Heart left ventricle (tissue), 16 donors: Measurements from ENCODE around the gene ARMC2. TPM values are rescaled to one million over a fixed set of nuclear protein-coding genes. Genes with fewer than 3 reads are reported as not detected.
A peak's percentile ranks its signal among the peaks of the same experiment; 100 is the strongest.

Source experiments
- ATAC-seq, 4 donors: fragments of 200-7000 bp; cut with Tn5 transposase; one replicate each; pipeline ENCODE4 v1.9.1; 2020 to 2022; ENCODE audit warnings: moderate library complexity in 4 of 4, mild to moderate bottlenecking in 3 of 4, moderate number of reproducible peaks in 1 of 4
- DNase-seq, 5 donors: peaks; one replicate each; pipeline ENCODE4 v3.0.0-alpha.2; 2020
- H3K27ac ChIP-seq, 12 donors: fragments of 200-600 bp; sonication (generic) in 4 of 12; one replicate each; pipeline versions ENCODE4 v1.5.0 to v1.8.0; 2016 to 2022; ENCODE audit warnings: mild to moderate bottlenecking in 2 of 12
- H3K27me3 ChIP-seq, 9 donors: fragments of 200-600 bp; sonication (generic) in 2 of 9; one replicate each; pipeline versions ENCODE4 v1.5.1 to v1.8.0; 2016 to 2022; ENCODE audit warnings: mild to moderate bottlenecking in 3 of 9
- H3K36me3 ChIP-seq, 9 donors: fragments of 200-600 bp; sonication (generic) in 2 of 9; one replicate each; pipeline versions ENCODE4 v1.5.0 to v1.8.0; 2018 to 2022; ENCODE audit warnings: mild to moderate bottlenecking in 2 of 9
- H3K4me1 ChIP-seq, 12 donors: fragments of 200-600 bp; sonication (generic) in 4 of 12; one replicate each; pipeline versions ENCODE4 v1.5.0 to v1.8.0; 2016 to 2022; ENCODE audit warnings: mild to moderate bottlenecking in 3 of 12
- H3K4me3 ChIP-seq, 12 donors: fragments of 200-600 bp; sonication (generic) in 4 of 12; one replicate each; pipeline versions ENCODE4 v1.5.0 to v1.8.0; 2017 to 2022; ENCODE audit warnings: mild to moderate bottlenecking in 9 of 12, moderate library complexity in 4 of 12
- H3K9me3 ChIP-seq, 12 donors: fragments of 200-600 bp; sonication (generic) in 4 of 12; one replicate each; pipeline versions ENCODE4 v1.5.0 to v1.8.0; 2016 to 2022; ENCODE audit warnings: mild to moderate bottlenecking in 1 of 12
- CTCF ChIP-seq, 12 donors: fragments of 200-600 bp; sonication (generic) in 4 of 12; IDR thresholded peaks; one replicate each; pipeline versions ENCODE4 v1.5.0 to v1.8.0; 2018 to 2022; ENCODE audit warnings: antibody characterized with exemption in 12 of 12, mild to moderate bottlenecking in 5 of 12
- POLR2A ChIP-seq, 2 donors: fragments of 450-650 bp; IDR thresholded peaks; one replicate each; pipeline ENCODE4 v1.6.1; 2017; ENCODE audit warnings: antibody characterized with exemption in 2 of 2, mild to moderate bottlenecking in 2 of 2, moderate library complexity in 2 of 2
- WGBS, 4 donors: extraction: QIAGEN DNeasy Blood & Tissue Kit in 2 of 4; methylation state at CpG; one replicate each; pipeline versions ENCODE4 v1.1.5 to v1.1.7; 2013 to 2018; 5-methylcytosine and 5-hydroxymethylcytosine counted together
- intact Hi-C, 10 donors: fragments of 100-400 bp; cut with DNase I; formaldehyde crosslinking; loops; one replicate each; pipeline versions ENCODE4 v1.11.1 to v1.14.2; 2022
- polyA plus RNA-seq, 2 donors: library from polyadenylated mRNA; stranded (reverse); fragments of 200-250 nt; gene quantifications; one replicate each; pipeline ENCODE4 v1.2.3, GENCODE V29; 2013
- total RNA-seq, 9 donors: library from RNA; depleted of rRNA in 2 of 9; stranded (reverse); fragments of >200 nt in 2 of 9; fragmentation: NEBNext Ultra II Directional in 3 of 9; extraction: Animal tissue kit (Norgen Biotek cat#: 25700) in 3 of 9; gene quantifications; one replicate each; pipeline versions ENCODE4 v1.1.0 to v1.2.4, GENCODE V29; 2016 to 2023
- donor health status: ischemic (EF 13 %, LVEDD 7.1; RV severe dilation, severe dysfunction).
- donor health status: healthy with polysubstance abuse.
- donor health status: DM: no; HTN: yes; CAD: no.
- donor health status: DM: no; HTN: no; CAD: no.
- donor health status: ischemic (EF 25% LVEDD 6.9; RV normal size, moderate dysfunction).
- donor health status: ischemic (EF 25% LVEDD 5.7; RV mildly dilated, moderate dysfunction).
- donor health status: healthy.
- donor health status: DM: yes; HTN: yes; CAD: no.
- donor health status: ischemic (EF 35%, LVEDD 5.7; RV mildly dilated, moderate dysfunction).
- donor health status: nonischemic (EF 11% LVEDD 7.7; RV severe dilation, severe dysfunction).
- donor health status: DM: yes; HTN: yes; CAD: no.
- donor health status: PGD.
- donor health status: ischemic (EF 29% LVEDD 5.4; RV normal size, mild dysfunction).
- donor health status: nonischemic (EF 23%, LVEDD 6.1; RV moderate dilation, normal function).

The ARMC2 gene
- total and polyA plus RNA-seq, 11 donors = 3.1 to 18.0 (median 9.2) TPM

- Histone ChIP-seq H3K27me3 (no peaks in the 10 kb centered on the region), H3K9me3 (no peaks in the 10 kb centered on the region), H3K36me3 (no peaks in the 10 kb centered on the region), H3K27ac (no peak overlapping the region), H3K4me1 (peaks cover 0 to 54% (median 7%) of the 10 kb centered on the region in 12 donors), H3K4me3 (no peak overlapping the region)
- no peak for TF ChIP-seq CTCF (IDR thresholded peaks at IDR 0.05)
- TF ChIP-seq POLR2A (IDR thresholded peaks at IDR 0.05) = no peak
- DNase-seq (no peak), ATAC-seq (no peak)
- WGBS, 4 donors = 79 to 97% (median 95%) methylated on average over 1 of the region's 1 CpG
- intact Hi-C loops = loop anchor here in 3 of 10 donors (2.0 to 10.0 kb wide), 4 partner anchors 39 to 169 kb away; no protein-coding TSS in a partner anchor
Observed at GRCh38 chr6:108903796-108904195, 55.6 kb downstream of the ARMC2 start.

GRCh38 chr6:108904741-108905140 is 56.5 kb downstream of the ARMC2 start:
- Histone ChIP-seq H3K9me3 (no peaks in the 10 kb centered on the region), H3K4me1 (peaks cover 0 to 54% (median 7%) of the 10 kb centered on the region in 12 donors), H3K4me3 (no peak overlapping the region), H3K27ac (peak overlapping the region in 2 of 12 donors; percentile 2 to 4), H3K36me3 (no peaks in the 10 kb centered on the region), H3K27me3 (no peaks in the 10 kb centered on the region)
- no peak for TF ChIP-seq POLR2A (IDR thresholded peaks at IDR 0.05)
- TF ChIP-seq CTCF (IDR thresholded peaks at IDR 0.05) = no peak
- intact Hi-C loops = loop anchor here in 2 of 10 donors (5.0 to 10.0 kb wide), 3 partner anchors 38 to 168 kb away; no protein-coding TSS in a partner anchor
- WGBS, 4 donors = 69 to 80% (median 71%) methylated on average over 3 of the region's 3 CpGs
- no peak for ATAC-seq
- DNase-seq = no peak

GRCh38 chr6:108914235-108915022 is 66.2 kb downstream of the ARMC2 start:
- Histone ChIP-seq H3K9me3 (no peaks in the 10 kb centered on the region), H3K27me3 (no peaks in the 10 kb centered on the region), H3K4me1 (peaks cover 0 to 6% (median 0%) of the 10 kb centered on the region in 12 donors), H3K36me3 (no peaks in the 10 kb centered on the region), H3K4me3 (no peak overlapping the region), H3K27ac (peak overlapping the region in 2 of 12 donors; percentile 8 to 16)
- peak in 2 of 4 donors; percentile 10 to 32 for ATAC-seq
- 57 to 64% (median 62%) methylated on average over 4 of the region's 4 CpGs for WGBS, 4 donors
- no peak for DNase-seq
- intact Hi-C loops = no loop called here
- TF ChIP-seq CTCF (IDR thresholded peaks at IDR 0.05) (peak in 11 of 12 donors; percentile 12 to 51 (median 38)), POLR2A (IDR thresholded peaks at IDR 0.05) (no peak)

- 87 to 91% (median 89%) methylated on average over 5 of the region's 5 CpGs for WGBS, 4 donors
- peaks cover 0 to 11% (median 0%) of the 10 kb centered on the region in 12 donors for H3K4me1 ChIP-seq
- ATAC-seq (no peak), DNase-seq (no peak)
- H3K9me3 ChIP-seq = no peaks in the 10 kb centered on the region
- H3K4me3 ChIP-seq = no peak overlapping the region
- TF ChIP-seq CTCF (IDR thresholded peaks at IDR 0.05) = no peak
- no peak for TF ChIP-seq POLR2A (IDR thresholded peaks at IDR 0.05)
- H3K27me3 ChIP-seq = no peaks in the 10 kb centered on the region
- H3K27ac ChIP-seq = no peak overlapping the region
- H3K36me3 ChIP-seq = no peaks in the 10 kb centered on the region
- intact Hi-C loops = no loop called here
Observed at GRCh38 chr6:108915258-108915657, 67.0 kb downstream of the ARMC2 start.
